ENCODE results near the gene ZNF654. TPM values are rescaled to one million over a fixed set of nuclear protein-coding genes. Genes with fewer than 3 reads are reported as not detected.

ZNF654 gene
- total and polyA plus RNA-seq, 2 of the 13 experiments (the other 11 are each of a cell fraction or from before 2014, with no cell fraction given): 1.8 to 4.1 TPM

DNA sequence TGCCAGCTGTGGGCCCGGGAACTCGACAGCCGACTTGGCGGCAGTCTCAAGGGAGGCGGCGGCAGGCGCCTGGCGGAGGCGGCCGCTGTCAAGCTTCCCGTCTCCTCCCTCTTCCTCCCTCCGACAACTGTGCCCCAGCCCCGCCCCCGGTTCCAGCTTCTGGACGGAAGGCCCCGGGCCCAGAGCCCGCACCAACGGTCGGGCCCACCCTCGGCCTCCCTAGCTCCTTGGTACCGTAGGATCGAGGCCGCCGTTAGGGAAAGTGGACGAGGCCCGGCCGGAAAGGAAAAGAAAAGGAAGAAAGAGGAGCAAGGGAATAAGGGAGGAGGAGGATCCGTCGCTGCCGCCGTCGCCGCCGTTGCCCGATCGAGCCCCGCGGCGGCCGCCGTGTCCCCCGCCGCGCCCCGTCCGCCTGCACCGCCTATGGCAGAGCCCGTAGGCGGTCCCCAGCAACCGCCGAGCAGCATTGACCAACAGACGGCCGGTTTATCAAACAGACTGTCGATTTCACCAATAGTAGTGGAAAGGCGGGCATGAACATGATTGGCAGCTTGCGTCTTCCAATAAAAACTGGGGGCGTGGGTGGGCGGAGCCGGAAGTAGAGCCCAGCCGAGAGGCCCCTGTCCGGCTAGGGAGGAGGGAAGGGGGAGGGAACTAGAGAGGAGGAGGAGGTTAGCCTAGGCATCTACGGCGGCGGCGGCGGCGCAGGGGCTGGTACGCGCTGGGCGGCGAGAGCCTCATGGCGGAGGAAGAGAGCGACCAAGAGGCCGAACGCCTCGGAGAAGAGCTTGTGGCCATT, at the start of gene ZNF654, which contains the start of gene CGGBP1 (continued):
- TF ChIP-seq, protein P1, sequence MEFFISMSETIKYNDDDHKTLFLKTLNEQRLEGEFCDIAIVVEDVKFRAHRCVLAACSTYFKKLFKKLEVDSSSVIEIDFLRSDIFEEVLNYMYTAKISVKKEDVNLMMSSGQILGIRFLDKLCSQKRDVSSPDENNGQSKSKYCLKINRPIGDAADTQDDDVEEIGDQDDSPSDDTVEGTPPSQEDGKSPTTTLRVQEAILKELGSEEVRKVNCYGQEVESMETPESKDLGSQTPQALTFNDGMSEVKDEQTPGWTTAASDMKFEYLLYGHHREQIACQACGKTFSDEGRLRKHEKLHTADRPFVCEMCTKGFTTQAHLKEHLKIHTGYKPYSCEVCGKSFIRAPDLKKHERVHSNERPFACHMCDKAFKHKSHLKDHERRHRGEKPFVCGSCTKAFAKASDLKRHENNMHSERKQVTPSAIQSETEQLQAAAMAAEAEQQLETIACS (CRISPR knock-in tag; IDR thresholded peaks at IDR 0.05): no peak
- TF ChIP-seq PRMT3 (CRISPR knock-in tag; IDR thresholded peaks at IDR 0.05; ENCODE audit: borderline replicate concordance, low read depth) (no peak), ZNF737 (CRISPR knock-in tag; IDR thresholded peaks at IDR 0.05; ENCODE audit: borderline replicate concordance) (no peak), SP5 (CRISPR knock-in tag; IDR thresholded peaks at IDR 0.05; ENCODE audit: borderline replicate concordance, low read depth) (peak; percentile 43), SP1 (IDR thresholded peaks at IDR 0.05) (peak; percentile 89), SP1 (CRISPR knock-in tag; IDR thresholded peaks at IDR 0.05) (peak; percentile 95), ZNF451 (CRISPR knock-in tag; IDR thresholded peaks at IDR 0.05) (no peak; the same call in 1 of the 2 replicates), KDM5B (CRISPR knock-in tag; IDR thresholded peaks at IDR 0.05; ENCODE audit: borderline replicate concordance) (peak; percentile 80; the same call in 1 of the 2 replicates), ZBTB38 (CRISPR knock-in tag; IDR thresholded peaks at IDR 0.05) (no peak), MAZ (IDR thresholded peaks at IDR 0.05; ENCODE audit: borderline replicate concordance, low read depth, low read length) (peak; percentile 91), MAZ (CRISPR knock-in tag; IDR thresholded peaks at IDR 0.05; ENCODE audit: low read depth) (peak; percentile 72), EED (CRISPR knock-in tag; IDR thresholded peaks at IDR 0.05) (0 out of 2 replicates have a peak, but pooled peaks have one; percentile 18), ZC3H4 (CRISPR knock-in tag; IDR thresholded peaks at IDR 0.05; ENCODE audit: borderline replicate concordance) (no peak), MLLT10 (CRISPR knock-in tag; IDR thresholded peaks at IDR 0.05) (no peak), REXO4 (CRISPR knock-in tag; IDR thresholded peaks at IDR 0.05; ENCODE audit: borderline replicate concordance) (no peak), HCFC1 (IDR thresholded peaks at IDR 0.05; ENCODE audit: low read depth, low read length) (no peak), DMAP1 (CRISPR knock-in tag; IDR thresholded peaks at IDR 0.05) (peak; percentile 77), HNRNPUL1 (IDR thresholded peaks at IDR 0.05; ENCODE audit: low read depth, low read length) (no peak), ATRX (CRISPR knock-in tag; IDR thresholded peaks at IDR 0.05; ENCODE audit: borderline replicate concordance) (no peak)
- TF ChIP-seq, protein P2, sequence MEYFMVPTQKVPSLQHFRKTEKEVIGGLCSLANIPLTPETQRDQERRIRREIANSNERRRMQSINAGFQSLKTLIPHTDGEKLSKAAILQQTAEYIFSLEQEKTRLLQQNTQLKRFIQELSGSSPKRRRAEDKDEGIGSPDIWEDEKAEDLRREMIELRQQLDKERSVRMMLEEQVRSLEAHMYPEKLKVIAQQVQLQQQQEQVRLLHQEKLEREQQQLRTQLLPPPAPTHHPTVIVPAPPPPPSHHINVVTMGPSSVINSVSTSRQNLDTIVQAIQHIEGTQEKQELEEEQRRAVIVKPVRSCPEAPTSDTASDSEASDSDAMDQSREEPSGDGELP (IDR thresholded peaks at IDR 0.05; ENCODE audit: borderline replicate concordance, low read depth): peak; percentile 60; the same call in 1 of the 2 replicates
- TF ChIP-seq, protein P3, sequence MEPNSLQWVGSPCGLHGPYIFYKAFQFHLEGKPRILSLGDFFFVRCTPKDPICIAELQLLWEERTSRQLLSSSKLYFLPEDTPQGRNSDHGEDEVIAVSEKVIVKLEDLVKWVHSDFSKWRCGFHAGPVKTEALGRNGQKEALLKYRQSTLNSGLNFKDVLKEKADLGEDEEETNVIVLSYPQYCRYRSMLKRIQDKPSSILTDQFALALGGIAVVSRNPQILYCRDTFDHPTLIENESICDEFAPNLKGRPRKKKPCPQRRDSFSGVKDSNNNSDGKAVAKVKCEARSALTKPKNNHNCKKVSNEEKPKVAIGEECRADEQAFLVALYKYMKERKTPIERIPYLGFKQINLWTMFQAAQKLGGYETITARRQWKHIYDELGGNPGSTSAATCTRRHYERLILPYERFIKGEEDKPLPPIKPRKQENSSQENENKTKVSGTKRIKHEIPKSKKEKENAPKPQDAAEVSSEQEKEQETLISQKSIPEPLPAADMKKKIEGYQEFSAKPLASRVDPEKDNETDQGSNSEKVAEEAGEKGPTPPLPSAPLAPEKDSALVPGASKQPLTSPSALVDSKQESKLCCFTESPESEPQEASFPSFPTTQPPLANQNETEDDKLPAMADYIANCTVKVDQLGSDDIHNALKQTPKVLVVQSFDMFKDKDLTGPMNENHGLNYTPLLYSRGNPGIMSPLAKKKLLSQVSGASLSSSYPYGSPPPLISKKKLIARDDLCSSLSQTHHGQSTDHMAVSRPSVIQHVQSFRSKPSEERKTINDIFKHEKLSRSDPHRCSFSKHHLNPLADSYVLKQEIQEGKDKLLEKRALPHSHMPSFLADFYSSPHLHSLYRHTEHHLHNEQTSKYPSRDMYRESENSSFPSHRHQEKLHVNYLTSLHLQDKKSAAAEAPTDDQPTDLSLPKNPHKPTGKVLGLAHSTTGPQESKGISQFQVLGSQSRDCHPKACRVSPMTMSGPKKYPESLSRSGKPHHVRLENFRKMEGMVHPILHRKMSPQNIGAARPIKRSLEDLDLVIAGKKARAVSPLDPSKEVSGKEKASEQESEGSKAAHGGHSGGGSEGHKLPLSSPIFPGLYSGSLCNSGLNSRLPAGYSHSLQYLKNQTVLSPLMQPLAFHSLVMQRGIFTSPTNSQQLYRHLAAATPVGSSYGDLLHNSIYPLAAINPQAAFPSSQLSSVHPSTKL (CRISPR knock-in tag; IDR thresholded peaks at IDR 0.05): peak; percentile 22
- TF ChIP-seq, protein P4, sequence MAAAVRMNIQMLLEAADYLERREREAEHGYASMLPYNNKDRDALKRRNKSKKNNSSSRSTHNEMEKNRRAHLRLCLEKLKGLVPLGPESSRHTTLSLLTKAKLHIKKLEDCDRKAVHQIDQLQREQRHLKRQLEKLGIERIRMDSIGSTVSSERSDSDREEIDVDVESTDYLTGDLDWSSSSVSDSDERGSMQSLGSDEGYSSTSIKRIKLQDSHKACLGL (CRISPR knock-in tag; IDR thresholded peaks at IDR 0.05): no peak; the same call in 1 of the 2 replicates
- TF ChIP-seq, protein P5, sequence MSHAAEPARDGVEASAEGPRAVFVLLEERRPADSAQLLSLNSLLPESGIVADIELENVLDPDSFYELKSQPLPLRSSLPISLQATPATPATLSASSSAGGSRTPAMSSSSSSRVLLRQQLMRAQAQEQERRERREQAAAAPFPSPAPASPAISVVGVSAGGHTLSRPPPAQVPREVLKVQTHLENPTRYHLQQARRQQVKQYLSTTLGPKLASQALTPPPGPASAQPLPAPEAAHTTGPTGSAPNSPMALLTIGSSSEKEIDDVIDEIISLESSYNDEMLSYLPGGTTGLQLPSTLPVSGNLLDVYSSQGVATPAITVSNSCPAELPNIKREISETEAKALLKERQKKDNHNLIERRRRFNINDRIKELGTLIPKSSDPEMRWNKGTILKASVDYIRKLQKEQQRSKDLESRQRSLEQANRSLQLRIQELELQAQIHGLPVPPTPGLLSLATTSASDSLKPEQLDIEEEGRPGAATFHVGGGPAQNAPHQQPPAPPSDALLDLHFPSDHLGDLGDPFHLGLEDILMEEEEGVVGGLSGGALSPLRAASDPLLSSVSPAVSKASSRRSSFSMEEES (CRISPR knock-in tag; IDR thresholded peaks at IDR 0.05): no peak

All from HepG2 (cell line).